Cardiac fibroblast (primary cell): ENCODE results near the gene AGO1.

Experiments used
- DNase-seq, 2 donors: peaks; one replicate each; pipeline versions ENCODE4 v3.0.0 to v3.0.0-alpha.2; 2010; ENCODE audit warnings: low read depth in 2 of 2
- H3K4me3 ChIP-seq, 2 donors: replicated peaks in 1 of 2; 1 replicate in 1 of 2; 2 replicates in 1 of 2; pipeline ENCODE4 v1.5.1; 2011; ENCODE audit warnings: low read depth in 2 of 2, low read length in 2 of 2, mild to moderate bottlenecking in 2 of 2, moderate library complexity in 1 of 2
- TF ChIP-seq, protein P1 (sequence below): IDR thresholded peaks from one replicate; pipeline ENCODE4 v1.5.1; 2011; ENCODE audit warnings: low read depth, mild to moderate bottlenecking, low read length, inconsistent platforms

The AGO1 gene

DNA sequence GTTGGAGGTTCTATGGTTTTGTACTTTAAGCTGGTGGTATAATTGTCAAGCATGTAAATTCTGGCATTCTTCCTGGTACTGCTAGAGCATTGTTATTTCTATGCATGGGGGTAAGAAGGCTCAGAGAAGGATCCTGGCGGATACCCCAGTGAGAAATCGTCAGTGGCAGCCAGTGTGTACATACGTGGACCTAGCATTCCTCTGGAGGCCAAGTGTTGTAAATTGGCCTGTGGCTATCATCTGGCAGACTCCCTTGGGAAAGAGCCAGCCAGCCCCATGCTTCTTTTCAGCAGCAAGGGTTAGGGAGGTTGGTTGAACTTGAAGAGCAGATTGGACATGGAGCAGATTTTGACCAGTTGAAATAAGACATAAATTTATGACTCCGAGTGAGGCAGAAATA, 42.7 kb downstream of the AGO1 start:
- DNase-seq = peak; percentile 15 to 93
- TF ChIP-seq, protein P1, sequence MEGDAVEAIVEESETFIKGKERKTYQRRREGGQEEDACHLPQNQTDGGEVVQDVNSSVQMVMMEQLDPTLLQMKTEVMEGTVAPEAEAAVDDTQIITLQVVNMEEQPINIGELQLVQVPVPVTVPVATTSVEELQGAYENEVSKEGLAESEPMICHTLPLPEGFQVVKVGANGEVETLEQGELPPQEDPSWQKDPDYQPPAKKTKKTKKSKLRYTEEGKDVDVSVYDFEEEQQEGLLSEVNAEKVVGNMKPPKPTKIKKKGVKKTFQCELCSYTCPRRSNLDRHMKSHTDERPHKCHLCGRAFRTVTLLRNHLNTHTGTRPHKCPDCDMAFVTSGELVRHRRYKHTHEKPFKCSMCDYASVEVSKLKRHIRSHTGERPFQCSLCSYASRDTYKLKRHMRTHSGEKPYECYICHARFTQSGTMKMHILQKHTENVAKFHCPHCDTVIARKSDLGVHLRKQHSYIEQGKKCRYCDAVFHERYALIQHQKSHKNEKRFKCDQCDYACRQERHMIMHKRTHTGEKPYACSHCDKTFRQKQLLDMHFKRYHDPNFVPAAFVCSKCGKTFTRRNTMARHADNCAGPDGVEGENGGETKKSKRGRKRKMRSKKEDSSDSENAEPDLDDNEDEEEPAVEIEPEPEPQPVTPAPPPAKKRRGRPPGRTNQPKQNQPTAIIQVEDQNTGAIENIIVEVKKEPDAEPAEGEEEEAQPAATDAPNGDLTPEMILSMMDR = no peak
- no peak overlapping the region for H3K4me3 ChIP-seq

- DNase-seq = no peak
- TF ChIP-seq, protein P1 = no peak
- H3K4me3 ChIP-seq = no peak overlapping the region
These were observed 44.5 kb downstream of the AGO1 start for GRCh38 chr1:35927472-35927871.

DNA sequence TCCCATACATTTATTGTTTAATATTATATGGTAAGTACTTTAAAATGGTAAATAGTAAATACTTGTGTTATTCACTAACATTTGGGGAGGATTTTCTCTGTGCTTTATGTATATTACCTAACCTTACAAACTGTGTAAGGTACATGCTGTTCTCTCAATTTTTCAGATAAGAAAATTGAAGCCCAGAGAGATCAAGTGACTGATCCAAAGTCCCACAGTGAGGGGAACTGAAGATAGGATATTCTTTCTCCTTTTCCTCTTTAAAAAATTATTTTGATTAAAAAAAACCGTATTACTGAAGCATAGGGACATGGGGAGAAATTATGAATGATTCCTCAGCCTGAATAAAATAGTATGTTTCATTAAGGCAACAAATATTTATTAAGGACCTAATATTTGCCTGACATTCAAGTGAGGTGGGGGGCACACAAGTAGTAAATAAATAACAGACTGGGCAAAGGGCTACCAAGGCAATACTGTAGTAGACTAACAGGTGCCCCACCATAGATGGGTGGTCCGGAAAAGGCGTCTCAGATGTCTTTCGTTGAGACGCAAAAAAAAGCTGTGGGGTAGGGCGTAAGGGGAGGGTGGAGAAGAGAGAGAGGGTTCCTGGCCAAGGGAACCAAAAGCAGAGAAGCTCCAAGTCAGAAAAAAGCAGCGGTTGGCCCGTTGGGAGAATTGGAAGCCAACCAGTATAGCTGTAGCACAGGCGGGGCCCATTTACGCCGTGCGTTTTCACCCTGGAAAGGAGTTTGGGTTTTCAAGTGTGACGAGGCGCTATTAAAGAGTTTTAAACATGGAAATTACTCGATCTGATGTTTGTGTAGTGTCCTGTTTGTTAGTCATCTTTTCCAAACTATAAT, 47.0 kb downstream of the AGO1 start:
- peak overlapping the region; percentile 60 to 89 for H3K4me3 ChIP-seq
- TF ChIP-seq, protein P1 = no peak
- peak; percentile 63 to 71 for DNase-seq

GRCh38 chr1:35930593-35931445, 47.8 kb downstream of the AGO1 start, which contains the start of gene AGO3:
TSS of gene AGO3 (plus strand) at chr1:35931105. CDS start at chr1:35931427, 322 bp downstream.
- peak; percentile 73 to 86 for DNase-seq
- TF ChIP-seq, protein P1 = no peak
- H3K4me3 ChIP-seq = peak within 1 kb of the TSS; percentile 84 to 89

GRCh38 chr1:35931446-35932157, 48.6 kb downstream of the AGO1 start:
- H3K4me3 ChIP-seq = peak overlapping the region; percentile 84 to 89
- TF ChIP-seq, protein P1 = no peak
- peak in 1 of 2 donors; percentile 17 for DNase-seq

GRCh38 chr1:35932158-35932636, 49.2 kb downstream of the AGO1 start:
- peak overlapping the region; percentile 84 to 89 for H3K4me3 ChIP-seq
- DNase-seq = no peak
- TF ChIP-seq, protein P1 = no peak
